ENCODE data around the gene PEX14.
A peak's percentile ranks its signal among the peaks of the same experiment; 100 is the strongest.
"Not testable (repeated sequence)": the region's sequence is repeated elsewhere in the genome, so short reads cannot be mapped to it uniquely, and the experiment has no call there.

PEX14 gene

GRCh38 chr1:10456048-10456447 lies 18.7 kb upstream of the PEX14 start:
- H3K4me1 ChIP-seq (ENCODE audit: control insufficient read depth, low read depth, low read length) = peaks cover 7% of the 10 kb centered on the region
- H3K9ac ChIP-seq (ENCODE audit: low read length) = no peak overlapping the region
- no peak overlapping the region for H3K27ac ChIP-seq (ENCODE audit: low read length)
- no peak overlapping the region for H3K4me3 ChIP-seq (ENCODE audit: low read length)
- H3K27me3 ChIP-seq (ENCODE audit: control insufficient read depth, insufficient read depth, low read length) = no peaks in the 10 kb centered on the region
- peaks cover 13% of the 10 kb centered on the region for H3K36me3 ChIP-seq (ENCODE audit: control insufficient read depth, low read depth, low read length)
- peaks cover 4% of the 10 kb centered on the region for H3K9me3 ChIP-seq (ENCODE audit: control insufficient read depth, low read depth, low read length)

- Histone ChIP-seq H3K9ac (ENCODE audit: low read length) (no peak overlapping the region), H3K27me3 (ENCODE audit: control insufficient read depth, insufficient read depth, low read length) (no peaks in the 10 kb centered on the region), H3K4me3 (ENCODE audit: low read length) (no peak overlapping the region), H3K4me1 (ENCODE audit: control insufficient read depth, low read depth, low read length) (peaks cover 2% of the 10 kb centered on the region), H3K36me3 (ENCODE audit: control insufficient read depth, low read depth, low read length) (peaks cover 18% of the 10 kb centered on the region), H3K9me3 (ENCODE audit: control insufficient read depth, low read depth, low read length) (peaks cover 4% of the 10 kb centered on the region), H3K27ac (ENCODE audit: low read length) (no peak overlapping the region)
Measured at GRCh38 chr1:10456661-10457060, 18.1 kb upstream of the PEX14 start.

- not testable (repeated sequence) for H3K9ac ChIP-seq (ENCODE audit: low read length); H3K27ac ChIP-seq (ENCODE audit: low read length)
- H3K36me3 ChIP-seq (ENCODE audit: control insufficient read depth, low read depth, low read length) = peaks cover 22% of the 10 kb centered on the region
Measured at GRCh38 chr1:10457462-10457861, 17.3 kb upstream of the PEX14 start.

GRCh38 chr1:10457875-10458274 lies 16.9 kb upstream of the PEX14 start:
- Histone ChIP-seq H3K9me3 (ENCODE audit: control insufficient read depth, low read depth, low read length) (peaks cover 4% of the 10 kb centered on the region), H3K9ac (ENCODE audit: low read length) (no peak overlapping the region), H3K36me3 (ENCODE audit: control insufficient read depth, low read depth, low read length) (peaks cover 26% of the 10 kb centered on the region), H3K4me1 (ENCODE audit: control insufficient read depth, low read depth, low read length) (no peaks in the 10 kb centered on the region), H3K27me3 (ENCODE audit: control insufficient read depth, insufficient read depth, low read length) (no peaks in the 10 kb centered on the region), H3K4me3 (ENCODE audit: low read length) (no peak overlapping the region), H3K27ac (ENCODE audit: low read length) (no peak overlapping the region)

More at GRCh38 chr1:10457462-10457861, 17.3 kb upstream of the PEX14 start:
- not testable (repeated sequence) for H3K4me3 ChIP-seq (ENCODE audit: low read length); H3K27me3 ChIP-seq (ENCODE audit: control insufficient read depth, insufficient read depth, low read length); H3K4me1 ChIP-seq (ENCODE audit: control insufficient read depth, low read depth, low read length); H3K9me3 ChIP-seq (ENCODE audit: control insufficient read depth, low read depth, low read length)

- Histone ChIP-seq H3K4me1 (ENCODE audit: control insufficient read depth, low read depth, low read length) (no peaks in the 10 kb centered on the region), H3K27me3 (ENCODE audit: control insufficient read depth, insufficient read depth, low read length) (no peaks in the 10 kb centered on the region), H3K4me3 (ENCODE audit: low read length) (no peak overlapping the region), H3K36me3 (ENCODE audit: control insufficient read depth, low read depth, low read length) (peaks cover 32% of the 10 kb centered on the region), H3K27ac (ENCODE audit: low read length) (no peak overlapping the region), H3K9me3 (ENCODE audit: control insufficient read depth, low read depth, low read length) (peaks cover 4% of the 10 kb centered on the region), H3K9ac (ENCODE audit: low read length) (no peak overlapping the region)
Measured at GRCh38 chr1:10459184-10459583, 15.6 kb upstream of the PEX14 start.

GRCh38 chr1:10467078-10467477 lies 7.7 kb upstream of the PEX14 start:
- H3K27me3 ChIP-seq (ENCODE audit: control insufficient read depth, insufficient read depth, low read length) = no peaks in the 10 kb centered on the region
- no peak overlapping the region for H3K4me3 ChIP-seq (ENCODE audit: low read length)
- no peak overlapping the region for H3K9ac ChIP-seq (ENCODE audit: low read length)
- H3K27ac ChIP-seq (ENCODE audit: low read length) = no peak overlapping the region
- peaks cover 58% of the 10 kb centered on the region for H3K36me3 ChIP-seq (ENCODE audit: control insufficient read depth, low read depth, low read length)
- H3K9me3 ChIP-seq (ENCODE audit: control insufficient read depth, low read depth, low read length) = no peaks in the 10 kb centered on the region
- H3K4me1 ChIP-seq (ENCODE audit: control insufficient read depth, low read depth, low read length) = peaks cover 8% of the 10 kb centered on the region

- Histone ChIP-seq H3K36me3 (ENCODE audit: control insufficient read depth, low read depth, low read length) (peaks cover 40% of the 10 kb centered on the region), H3K4me1 (ENCODE audit: control insufficient read depth, low read depth, low read length) (peaks cover 8% of the 10 kb centered on the region), H3K27ac (ENCODE audit: low read length) (no peak overlapping the region), H3K4me3 (ENCODE audit: low read length) (no peak overlapping the region), H3K9ac (ENCODE audit: low read length) (no peak overlapping the region), H3K27me3 (ENCODE audit: control insufficient read depth, insufficient read depth, low read length) (no peaks in the 10 kb centered on the region), H3K9me3 (ENCODE audit: control insufficient read depth, low read depth, low read length) (no peaks in the 10 kb centered on the region)
Measured at GRCh38 chr1:10470043-10470442, 4.7 kb upstream of the PEX14 start.

- Histone ChIP-seq H3K9me3 (ENCODE audit: control insufficient read depth, low read depth, low read length) (no peaks in the 10 kb centered on the region), H3K4me1 (ENCODE audit: control insufficient read depth, low read depth, low read length) (peaks cover 8% of the 10 kb centered on the region), H3K27me3 (ENCODE audit: control insufficient read depth, insufficient read depth, low read length) (no peaks in the 10 kb centered on the region), H3K27ac (ENCODE audit: low read length) (no peak overlapping the region), H3K9ac (ENCODE audit: low read length) (peak overlapping the region; percentile 75), H3K36me3 (ENCODE audit: control insufficient read depth, low read depth, low read length) (peaks cover 25% of the 10 kb centered on the region), H3K4me3 (ENCODE audit: low read length) (peak overlapping the region; percentile 93)
Measured at GRCh38 chr1:10471411-10472219, 3.1 kb upstream of the PEX14 start.

- no peak within 1 kb of the TSS for H3K27ac ChIP-seq (ENCODE audit: low read length)
- peaks cover 18% of the 10 kb centered on the region for H3K36me3 ChIP-seq (ENCODE audit: control insufficient read depth, low read depth, low read length)
- no peaks in the 10 kb centered on the region for H3K27me3 ChIP-seq (ENCODE audit: control insufficient read depth, insufficient read depth, low read length)
- peaks cover 8% of the 10 kb centered on the region for H3K4me1 ChIP-seq (ENCODE audit: control insufficient read depth, low read depth, low read length)
- H3K9me3 ChIP-seq (ENCODE audit: control insufficient read depth, low read depth, low read length) = no peaks in the 10 kb centered on the region
- peak within 1 kb of the TSS; percentile 93 for H3K4me3 ChIP-seq (ENCODE audit: low read length)
- H3K9ac ChIP-seq (ENCODE audit: low read length) = peak within 1 kb of the TSS; percentile 75
Measured at GRCh38 chr1:10472220-10473144, 2.3 kb upstream of the PEX14 start, which contains the start of gene DFFA. DFFA (minus strand) TSS chr1:10472529; CDS start chr1:10472458, 71 bp downstream.

GRCh38 chr1:10473145-10473765 lies 1.5 kb upstream of the PEX14 start:
- no peak overlapping the region for H3K27ac ChIP-seq (ENCODE audit: low read length)
- H3K27me3 ChIP-seq (ENCODE audit: control insufficient read depth, insufficient read depth, low read length) = no peaks in the 10 kb centered on the region
- H3K9ac ChIP-seq (ENCODE audit: low read length) = no peak overlapping the region
- H3K4me3 ChIP-seq (ENCODE audit: low read length) = peak overlapping the region; percentile 93
- H3K36me3 ChIP-seq (ENCODE audit: control insufficient read depth, low read depth, low read length) = peaks cover 10% of the 10 kb centered on the region
- H3K4me1 ChIP-seq (ENCODE audit: control insufficient read depth, low read depth, low read length) = peaks cover 8% of the 10 kb centered on the region
- H3K9me3 ChIP-seq (ENCODE audit: control insufficient read depth, low read depth, low read length) = no peaks in the 10 kb centered on the region

- not testable (repeated sequence) for H3K27ac ChIP-seq (ENCODE audit: low read length); H3K4me1 ChIP-seq (ENCODE audit: control insufficient read depth, low read depth, low read length); H3K36me3 ChIP-seq (ENCODE audit: control insufficient read depth, low read depth, low read length); H3K9me3 ChIP-seq (ENCODE audit: control insufficient read depth, low read depth, low read length); H3K9ac ChIP-seq (ENCODE audit: low read length); H3K27me3 ChIP-seq (ENCODE audit: control insufficient read depth, insufficient read depth, low read length)
- peak overlapping the region; percentile 73 for H3K4me3 ChIP-seq (ENCODE audit: low read length)
Measured at GRCh38 chr1:10474309-10474612, 489 bp upstream of the PEX14 start.
